Measurements from ENCODE around the gene FADD. TPM values are rescaled to one million over a fixed set of nuclear protein-coding genes. Genes with fewer than 3 reads are reported as not detected.

Gene FADD
- total and polyA plus RNA-seq, 2 donors (not counting 3 experiments of a cell fraction or from before 2014, with no cell fraction given): 35.4 to 45.1 TPM

DNA sequence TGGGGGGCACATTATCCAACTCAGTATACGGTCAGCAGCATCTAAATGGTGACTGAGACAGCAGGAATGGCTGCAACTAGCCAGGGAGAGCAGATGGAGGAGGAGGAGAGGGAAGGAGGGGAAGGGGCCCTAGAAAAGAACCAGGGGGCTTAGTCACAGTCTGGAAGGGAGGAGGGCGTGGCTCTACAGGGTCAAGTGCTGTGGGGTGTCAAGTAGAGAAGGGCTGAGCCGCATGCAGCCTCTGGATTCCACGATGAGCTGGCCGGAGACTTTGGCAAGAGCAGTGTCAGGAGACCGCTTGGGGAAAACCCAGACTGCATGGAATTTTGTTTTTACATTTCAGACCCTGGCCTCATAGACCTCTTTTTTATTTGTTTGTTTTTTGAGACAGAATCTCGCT, 41.6 kb downstream of the FADD start:
- Histone ChIP-seq H4K20me1 (replicated peaks; ENCODE audit: control insufficient read depth, extremely low read depth, insufficient read depth, low read length) (no peaks in the 10 kb centered on the region), H3K27ac (ENCODE audit: insufficient read depth, low read depth, low read length) (no peak overlapping the region), H3K9ac (replicated peaks; ENCODE audit: extremely low read depth, insufficient read depth, low read length) (no peak overlapping the region), H3K4me1 (ENCODE audit: control insufficient read depth, extremely low read depth, insufficient read depth, low read length) (no peaks in the 10 kb centered on the region), H3K4me3 (replicated peaks in 1 of 3; ENCODE audit: insufficient read depth in 1 of 3, low read depth in 1 of 3, low read length in 3 of 3) (no peak overlapping the region), H3K9me1 (replicated peaks; ENCODE audit: control insufficient read depth, extremely low read depth, insufficient read depth, low read length) (no peaks in the 10 kb centered on the region), H3K27me3 (ENCODE audit: control insufficient read depth in 2 of 2, insufficient read depth in 2 of 2, low read length in 2 of 2) (peaks cover 0 to 3% of the 10 kb centered on the region in 2 experiments), H2AFZ (ENCODE audit: low read depth, low read length) (no peak overlapping the region), H3K9me3 (replicated peaks; ENCODE audit: control insufficient read depth, insufficient read depth, low read length) (no peaks in the 10 kb centered on the region), H3K79me2 (ENCODE audit: control insufficient read depth, insufficient read depth, low read length) (no peaks in the 10 kb centered on the region), H3K4me2 (ENCODE audit: insufficient read depth, low read length) (no peak overlapping the region), H3K36me3 (ENCODE audit: control insufficient read depth in 2 of 2, extremely low read depth in 1 of 2, insufficient read depth in 2 of 2, low read length in 2 of 2) (no peaks in the 10 kb centered on the region)
- CTCF ChIA-PET: interaction anchor here (1.0 kb wide), 1 partner anchor 40 kb away, joined by 3 read pairs; no protein-coding TSS in a partner anchor
- TF ChIP-seq POLR2A (IDR thresholded peaks at IDR 0.05; ENCODE audit: low read depth, low read length): no peak
- TF ChIP-seq GATA2 (IDR thresholded peaks at IDR 0.05; ENCODE audit: insufficient read depth, insufficient read length, low read depth, low read length): no peak
- TF ChIP-seq, protein P1, sequence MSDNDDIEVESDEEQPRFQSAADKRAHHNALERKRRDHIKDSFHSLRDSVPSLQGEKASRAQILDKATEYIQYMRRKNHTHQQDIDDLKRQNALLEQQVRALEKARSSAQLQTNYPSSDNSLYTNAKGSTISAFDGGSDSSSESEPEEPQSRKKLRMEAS (IDR thresholded peaks at IDR 0.05; ENCODE audit: insufficient read depth, insufficient read length): no peak
- no peak for TF ChIP-seq JUN (IDR thresholded peaks at IDR 0.05; ENCODE audit: borderline replicate concordance, insufficient read depth, insufficient read length, low read depth)
- TF ChIP-seq, protein P2, sequence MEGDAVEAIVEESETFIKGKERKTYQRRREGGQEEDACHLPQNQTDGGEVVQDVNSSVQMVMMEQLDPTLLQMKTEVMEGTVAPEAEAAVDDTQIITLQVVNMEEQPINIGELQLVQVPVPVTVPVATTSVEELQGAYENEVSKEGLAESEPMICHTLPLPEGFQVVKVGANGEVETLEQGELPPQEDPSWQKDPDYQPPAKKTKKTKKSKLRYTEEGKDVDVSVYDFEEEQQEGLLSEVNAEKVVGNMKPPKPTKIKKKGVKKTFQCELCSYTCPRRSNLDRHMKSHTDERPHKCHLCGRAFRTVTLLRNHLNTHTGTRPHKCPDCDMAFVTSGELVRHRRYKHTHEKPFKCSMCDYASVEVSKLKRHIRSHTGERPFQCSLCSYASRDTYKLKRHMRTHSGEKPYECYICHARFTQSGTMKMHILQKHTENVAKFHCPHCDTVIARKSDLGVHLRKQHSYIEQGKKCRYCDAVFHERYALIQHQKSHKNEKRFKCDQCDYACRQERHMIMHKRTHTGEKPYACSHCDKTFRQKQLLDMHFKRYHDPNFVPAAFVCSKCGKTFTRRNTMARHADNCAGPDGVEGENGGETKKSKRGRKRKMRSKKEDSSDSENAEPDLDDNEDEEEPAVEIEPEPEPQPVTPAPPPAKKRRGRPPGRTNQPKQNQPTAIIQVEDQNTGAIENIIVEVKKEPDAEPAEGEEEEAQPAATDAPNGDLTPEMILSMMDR (IDR thresholded peaks at IDR 0.05; ENCODE audit: extremely low read depth in 1 of 2, insufficient read depth in 1 of 2, low read depth in 1 of 2, low read length in 2 of 2): no peak
- TF ChIP-seq MYC (IDR thresholded peaks at IDR 0.05; ENCODE audit: low read depth, low read length): no peak
- no peak for TF ChIP-seq EZH2 (IDR thresholded peaks at IDR 0.05; ENCODE audit: borderline replicate concordance, low read depth, low read length, severe bottlenecking)
- no peak for TF ChIP-seq FOS (IDR thresholded peaks at IDR 0.05; ENCODE audit: borderline replicate concordance, insufficient read depth, low read length)
- no peak for TF ChIP-seq POLR2AphosphoS5 (IDR thresholded peaks at IDR 0.05; ENCODE audit: insufficient read depth, low read depth, low read length)
- no peak for DNase-seq (ENCODE audit: low read depth, low spot score)
- intact Hi-C loops (cut with micrococcal nuclease) (no loop called here), dilution Hi-C loops (cut with MboI; ENCODE audit: extremely low pct_ligation_motif_present, low sequenced_read_pairs) (no loop called here)
- FAIRE-seq: no peak
- POLR2A ChIA-PET: no interaction called here
- BruUV-seq (replicated peaks): no TSS peak

Measured in endothelial cell of umbilical vein (primary cell).